GM21576 (cell line): ENCODE measurements around the gene ERVFRD-1.
"Not testable (repeated sequence)": the region's sequence is repeated elsewhere in the genome, so short reads cannot be mapped to it uniquely, and the experiment has no call there.

ENCODE experiments used
- ATAC-seq: cut with Tn5 transposase; IDR thresholded peaks from one replicate; pipeline ENCODE4 v1.9.1; 2021; ENCODE audit warnings: mild to moderate bottlenecking, moderate library complexity; ENCODE audit not compliant: unreplicated experiment

The ERVFRD-1 gene

GRCh38 chr6:11129908-11130565 lies 18.5 kb upstream of the ERVFRD-1 start:
- no peak for ATAC-seq

GRCh38 chr6:11128608-11129007 lies 17.1 kb upstream of the ERVFRD-1 start:
- ATAC-seq, result no peak

GRCh38 chr6:11126876-11127275 lies 15.4 kb upstream of the ERVFRD-1 start:
- no peak for ATAC-seq

GRCh38 chr6:11123978-11124377 lies 12.5 kb upstream of the ERVFRD-1 start:
- ATAC-seq, result no peak

- ATAC-seq, result no peak
Measured at GRCh38 chr6:11122380-11122779, 10.9 kb upstream of the ERVFRD-1 start.

GRCh38 chr6:11121851-11122250 lies 10.3 kb upstream of the ERVFRD-1 start:
- ATAC-seq, result no peak

- no peak for ATAC-seq
Measured at GRCh38 chr6:11120271-11121005, 8.9 kb upstream of the ERVFRD-1 start.

- not testable (repeated sequence) for ATAC-seq
Measured at GRCh38 chr6:11115808-11116536, 4.4 kb upstream of the ERVFRD-1 start.

- ATAC-seq, result no peak
Measured at GRCh38 chr6:11113038-11113437, 1.5 kb upstream of the ERVFRD-1 start.

- no peak for ATAC-seq
Measured at GRCh38 chr6:11111769-11112437, 378 bp upstream of the ERVFRD-1 start.

GRCh38 chr6:11108726-11109125 lies 2.8 kb downstream of the ERVFRD-1 start:
- ATAC-seq, result no peak

GRCh38 chr6:11103065-11103464 lies 8.5 kb downstream of the ERVFRD-1 start:
- ATAC-seq, result no peak

- ATAC-seq, result no peak
Measured at GRCh38 chr6:11101417-11101816, 10.1 kb downstream of the ERVFRD-1 start.

GRCh38 chr6:11098004-11098403 lies 13.5 kb downstream of the ERVFRD-1 start:
- ATAC-seq, result no peak

GRCh38 chr6:11097476-11097875 lies 14.0 kb downstream of the ERVFRD-1 start:
- no peak for ATAC-seq

- no peak for ATAC-seq
Measured at GRCh38 chr6:11096109-11096508, 15.4 kb downstream of the ERVFRD-1 start.

GRCh38 chr6:11094941-11095340 lies 16.6 kb downstream of the ERVFRD-1 start:
- no peak for ATAC-seq

- ATAC-seq, result peak; percentile 30
Measured at GRCh38 chr6:11094411-11094851, 17.1 kb downstream of the ERVFRD-1 start.

- peak; percentile 90 for ATAC-seq
Measured at GRCh38 chr6:11093626-11094410, 17.7 kb downstream of the ERVFRD-1 start, which contains the start of gene SMIM13. TSS of gene SMIM13 (plus strand) at chr6:11093834. CDS start at chr6:11094314, 480 bp downstream.

- ATAC-seq, result peak; percentile 19
Measured at GRCh38 chr6:11093376-11093625, 18.2 kb downstream of the ERVFRD-1 start.
